Caco-2 (cell line): Measurements from ENCODE around the gene MSMP. TPM values are rescaled to one million over a fixed set of nuclear protein-coding genes. Genes with fewer than 3 reads are reported as not detected.

Source experiments
- BruUV-seq: library from RNA; stranded (reverse); fragments of 400-500 nt; replicated peaks from 2 replicates; lab custom pipeline; 2021; lab: Mats Ljungman, UMichigan
- CTCF ChIA-PET: fragments of 300-600 bp; sonication (Branson Sonifier 250); formaldehyde crosslinking; loops from one replicate; lab custom pipeline; 2022; ENCODE audit warnings: antibody characterized with exemption; lab: Charles Lee
- POLR2A ChIA-PET: fragments of 300-600 bp; sonication (Branson Sonifier 250); formaldehyde crosslinking; loops from one replicate; lab custom pipeline; 2022; ENCODE audit warnings: antibody characterized with exemption; lab: Charles Lee
- DNase-seq, 2 experiments: peaks; one replicate each; pipeline versions ENCODE4 v3.0.0 to v3.0.0-alpha.2; 2020 to 2022
- H3K27me3 ChIP-seq: replicated peaks from 2 replicates; pipeline ENCODE4 v1.6.0; 2011; ENCODE audit warnings: low read length; ENCODE audit not compliant: control insufficient read depth, insufficient read depth
- H3K36me3 ChIP-seq: 2 replicates; pipeline ENCODE4 v1.5.1; 2011; ENCODE audit warnings: low read length; ENCODE audit not compliant: control insufficient read depth, insufficient read depth
- H3K4me1 ChIP-seq: fragments of 250-450 bp; sonication (Bioruptor Pico); 2 replicates; pipeline ENCODE4 v1.5.1; 2020; ENCODE audit warnings: mild to moderate bottlenecking
- H3K4me3 ChIP-seq: 2 replicates; pipeline ENCODE4 v1.5.1; 2011; ENCODE audit warnings: low read depth, mild to moderate bottlenecking, control low read depth, low read length
- H3K9me3 ChIP-seq: fragments of 250-450 bp; sonication (Bioruptor Pico); 2 replicates; pipeline ENCODE4 v1.5.1; 2020; ENCODE audit warnings: mild to moderate bottlenecking, moderate library complexity
- H3K27ac Mint-ChIP-seq: one replicate; pipeline ENCODE4 v1.8.0; 2022; ENCODE audit warnings: mixed read lengths; ENCODE audit not compliant: unreplicated experiment
- H3K27me3 Mint-ChIP-seq: one replicate; pipeline ENCODE4 v1.8.0; 2022; ENCODE audit warnings: mixed read lengths; ENCODE audit not compliant: insufficient read depth, unreplicated experiment
- H3K36me3 Mint-ChIP-seq: one replicate; pipeline ENCODE4 v1.8.0; 2022; ENCODE audit warnings: mild to moderate bottlenecking, mixed read lengths; ENCODE audit not compliant: insufficient read depth, unreplicated experiment
- H3K4me1 Mint-ChIP-seq: one replicate; pipeline ENCODE4 v1.8.0; 2022; ENCODE audit warnings: low read depth, mixed read lengths; ENCODE audit not compliant: unreplicated experiment
- H3K4me3 Mint-ChIP-seq: one replicate; pipeline ENCODE4 v1.8.0; 2022; ENCODE audit warnings: mild to moderate bottlenecking, moderate library complexity, mixed read lengths; ENCODE audit not compliant: unreplicated experiment
- H3K9me3 Mint-ChIP-seq: one replicate; pipeline ENCODE4 v1.8.0; 2022; ENCODE audit warnings: mixed read lengths; ENCODE audit not compliant: unreplicated experiment
- CTCF ChIP-seq, 2 experiments: fragments of 200-600 bp in 1 of 2; IDR thresholded peaks; 1 replicate in 1 of 2; 2 replicates in 1 of 2; pipeline versions ENCODE4 v1.5.1 to v1.8.0; 2011 to 2022; ENCODE audit warnings: antibody characterized with exemption in 1 of 2, control low read depth in 1 of 2, inconsistent platforms in 1 of 2, low read depth in 1 of 2, low read length in 1 of 2, mild to moderate bottlenecking in 1 of 2, moderate library complexity in 1 of 2; ENCODE audit not compliant: insufficient read depth in 1 of 2, severe bottlenecking in 1 of 2, unreplicated experiment in 1 of 2
- intact Hi-C: fragments of 100-400 bp; cut with micrococcal nuclease; formaldehyde crosslinking; loops from one replicate; pipeline ENCODE4 v1.10.0; 2022; ENCODE audit not compliant: unreplicated experiment
- total RNA-seq: library from RNA; stranded (reverse); gene quantifications from 2 replicates; pipeline ENCODE4 v1.2.3, GENCODE V29; 2022

MSMP gene
- total RNA-seq, 1 experiment from 2014 or later: not detected

- BruUV-seq: no TSS peak
- POLR2A ChIA-PET: no interaction called here
Observed at GRCh38 chr9:35753466-35753865, 610 bp downstream of the MSMP start.

DNA sequence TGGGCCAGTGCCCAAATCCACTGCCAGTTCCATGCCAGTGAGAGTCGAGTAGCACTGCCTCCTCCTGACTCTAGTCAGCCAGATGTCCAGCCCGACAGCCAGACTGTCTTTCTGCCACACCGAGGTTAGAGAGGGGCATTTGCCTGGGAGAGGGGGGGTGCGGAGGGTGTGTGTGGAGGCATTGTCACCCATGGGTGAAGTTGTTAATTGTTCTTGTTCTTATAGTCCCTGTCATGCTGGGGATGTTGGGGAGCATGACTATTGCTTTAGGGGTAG is 3.9 kb downstream of the MSMP start:
- Histone ChIP-seq H3K4me1 (peaks cover 23% of the 10 kb centered on the region), H3K27me3 (no peaks in the 10 kb centered on the region), H3K36me3 (peaks cover 4% of the 10 kb centered on the region; the same call in 1 of the 2 replicates), H3K4me3 (peak overlapping the region; percentile 89), H3K9me3 (no peaks in the 10 kb centered on the region)
- no TSS peak for BruUV-seq
- Mint-ChIP-seq H3K4me3 (peak overlapping the region; percentile 86), H3K27me3 (no peaks in the 10 kb centered on the region), H3K9me3 (no peaks in the 10 kb centered on the region), H3K27ac (no peak overlapping the region), H3K4me1 (peaks cover 22% of the 10 kb centered on the region), H3K36me3 (peaks cover 33% of the 10 kb centered on the region)
- intact Hi-C loops: no loop called here
- POLR2A ChIA-PET: interaction anchor here (0.6 to 4.1 kb wide), 4 partner anchors 11 to 287 kb away, joined by 3 to 41 read pairs (median 3); partner anchors contain the start of genes CREB3, RECK and TLN1
- CTCF ChIA-PET: interaction anchor here (0.7 to 3.0 kb wide), 4 partner anchors 14 to 138 kb away, joined by 3 to 21 read pairs (median 9); partner anchors contain the start of genes CREB3 and TLN1
- DNase-seq: no peak
- no peak for TF ChIP-seq CTCF (IDR thresholded peaks at IDR 0.05; ENCODE audit: insufficient read depth in 1 of 2, low read depth in 1 of 2, low read length in 1 of 2, severe bottlenecking in 1 of 2, unreplicated experiment in 1 of 2)

More at GRCh38 chr9:35753466-35753865, 610 bp downstream of the MSMP start:
- Mint-ChIP-seq H3K4me1 (peaks cover 8% of the 10 kb centered on the region), H3K9me3 (no peaks in the 10 kb centered on the region), H3K36me3 (peaks cover 24% of the 10 kb centered on the region), H3K27ac (no peak overlapping the region), H3K4me3 (no peak overlapping the region), H3K27me3 (no peaks in the 10 kb centered on the region)
- Histone ChIP-seq H3K9me3 (no peaks in the 10 kb centered on the region), H3K4me3 (no peak overlapping the region), H3K4me1 (peaks cover 10% of the 10 kb centered on the region; the same call in 1 of the 2 replicates), H3K36me3 (0 out of 2 replicates have a peak, but pooled peaks cover 4% of the 10 kb centered on the region), H3K27me3 (no peaks in the 10 kb centered on the region)
- CTCF ChIA-PET: interaction anchor here (1.1 kb wide), 1 partner anchor 17 kb away, joined by 4 read pairs; no protein-coding TSS in a partner anchor
- TF ChIP-seq CTCF (IDR thresholded peaks at IDR 0.05; ENCODE audit: insufficient read depth in 1 of 2, low read depth in 1 of 2, low read length in 1 of 2, severe bottlenecking in 1 of 2, unreplicated experiment in 1 of 2): no peak
- no peak for DNase-seq
- intact Hi-C loops: no loop called here

- Histone ChIP-seq H3K27me3 (no peaks in the 10 kb centered on the region), H3K36me3 (peaks cover 6% of the 10 kb centered on the region), H3K4me3 (peak overlapping the region; percentile 89), H3K9me3 (no peaks in the 10 kb centered on the region), H3K4me1 (peaks cover 23% of the 10 kb centered on the region)
- POLR2A ChIA-PET: interaction anchor here (0.6 to 4.1 kb wide), 10 partner anchors 11 to 678 kb away, joined by 3 to 41 read pairs (median 4); partner anchors contain the start of genes CCDC107, CREB3, RECK and RMRP
- H3K27me3 Mint-ChIP-seq: no peaks in the 10 kb centered on the region
- peak; percentile 57 to 58 for DNase-seq
- peaks cover 22% of the 10 kb centered on the region for H3K4me1 Mint-ChIP-seq
- peak overlapping the region; percentile 85 for H3K27ac Mint-ChIP-seq
- H3K9me3 Mint-ChIP-seq: no peaks in the 10 kb centered on the region
- no peak for TF ChIP-seq CTCF (IDR thresholded peaks at IDR 0.05; ENCODE audit: insufficient read depth in 1 of 2, low read depth in 1 of 2, low read length in 1 of 2, severe bottlenecking in 1 of 2, unreplicated experiment in 1 of 2)
- CTCF ChIA-PET: interaction anchor here (0.7 to 3.4 kb wide), 11 partner anchors 14 to 313 kb away, joined by 3 to 21 read pairs (median 4); partner anchors contain the start of genes CCDC107, CREB3, HINT2 and RMRP
- peak overlapping the region; percentile 86 for H3K4me3 Mint-ChIP-seq
- no TSS peak for BruUV-seq
- H3K36me3 Mint-ChIP-seq: peaks cover 35% of the 10 kb centered on the region
- intact Hi-C loops: loop anchor here (2.0 to 5.0 kb wide), 2 partner anchors 17 to 68 kb away; partner anchors contain the start of genes CREB3, HINT2 and TLN1
Observed at GRCh38 chr9:35749515-35750255, 4.4 kb downstream of the MSMP start.
